NCI-H774 (cell line): Measurements from ENCODE around the gene ABHD10.

Experiments used
- DNase-seq: peaks from one replicate; lab custom pipeline; 2025; lab: John Stamatoyannopoulos, UW

ABHD10 gene

DNA sequence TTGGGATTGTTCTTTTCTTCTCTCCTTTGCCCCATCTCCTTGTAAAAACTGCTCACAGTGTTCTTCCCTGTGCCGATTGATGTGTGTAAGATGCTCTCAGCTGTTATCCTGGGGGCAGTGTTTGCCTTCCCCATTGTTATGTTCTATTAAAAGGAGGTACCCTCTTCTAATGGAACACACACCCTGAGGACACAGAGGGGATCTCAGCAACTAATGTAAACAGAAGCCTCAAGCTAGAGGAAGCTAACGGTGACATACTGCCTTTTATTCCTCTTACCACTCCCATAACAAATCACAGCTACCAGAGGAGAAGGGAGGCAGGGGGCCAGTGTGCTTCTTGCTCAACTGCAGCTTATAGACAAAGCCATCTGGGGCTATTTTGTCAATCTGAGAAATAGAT, 22.1 kb downstream of the ABHD10 start:
- DNase-seq, result no peak

DNA sequence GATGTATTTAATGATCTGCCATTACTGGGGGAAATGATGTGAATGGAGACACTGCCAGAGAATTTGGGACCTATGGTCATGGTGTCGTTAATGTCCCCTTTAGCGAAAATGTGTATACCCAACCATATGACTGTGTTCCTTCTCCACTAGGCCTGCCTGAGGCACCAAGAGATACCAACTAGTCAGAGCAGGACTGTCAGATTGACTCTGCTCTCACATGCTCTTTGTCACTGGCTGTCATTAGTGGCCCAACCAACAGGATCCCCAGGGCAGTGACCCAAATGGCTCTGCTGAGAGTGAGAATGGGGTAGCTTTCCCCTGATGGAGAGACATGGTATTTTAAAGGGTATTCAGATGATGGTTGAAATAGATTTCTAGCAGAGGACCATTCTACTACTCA, 22.7 kb downstream of the ABHD10 start:
- no peak for DNase-seq

DNA sequence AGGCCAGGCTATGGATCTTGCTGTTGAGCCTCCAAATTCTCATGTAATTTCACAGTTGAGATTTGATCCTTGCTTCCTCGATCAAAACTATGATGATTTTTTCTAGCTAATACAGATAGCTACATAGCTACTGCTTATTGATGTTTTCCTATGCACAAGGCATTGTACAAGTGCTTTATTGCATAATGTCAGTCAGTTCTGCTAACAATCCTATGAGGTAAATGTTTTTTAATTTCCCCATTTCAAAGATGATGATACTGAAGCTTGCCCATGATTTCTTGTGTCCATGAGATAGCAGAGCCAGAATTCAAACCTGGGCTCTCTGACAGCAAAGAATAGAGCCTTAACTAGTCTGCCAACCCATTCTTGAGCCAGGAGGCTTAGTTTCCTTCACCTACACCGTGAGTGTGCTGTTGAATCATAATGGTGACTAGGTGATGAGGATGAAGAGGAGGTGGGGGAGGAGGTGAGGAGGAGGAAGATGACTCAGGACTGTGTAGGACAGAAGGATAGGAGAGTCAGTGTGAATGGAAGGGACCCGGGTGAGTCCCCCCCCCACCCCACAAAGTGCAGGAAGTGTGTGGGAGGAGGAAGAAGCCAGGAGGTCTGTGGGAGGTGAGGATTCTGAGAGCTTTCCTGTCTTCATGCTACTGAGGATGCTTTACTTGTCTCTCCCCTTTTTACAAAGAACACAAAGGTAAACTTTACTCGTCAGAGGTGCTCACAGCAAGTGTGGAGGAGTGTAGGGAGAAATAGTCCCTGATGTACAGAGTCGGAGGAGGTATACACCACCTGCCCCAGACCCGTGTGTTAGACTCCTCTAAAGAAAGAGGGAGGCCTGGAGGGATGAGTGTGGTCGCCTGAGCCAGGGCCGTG, 23.5 kb downstream of the ABHD10 start:
- DNase-seq, result no peak

DNA sequence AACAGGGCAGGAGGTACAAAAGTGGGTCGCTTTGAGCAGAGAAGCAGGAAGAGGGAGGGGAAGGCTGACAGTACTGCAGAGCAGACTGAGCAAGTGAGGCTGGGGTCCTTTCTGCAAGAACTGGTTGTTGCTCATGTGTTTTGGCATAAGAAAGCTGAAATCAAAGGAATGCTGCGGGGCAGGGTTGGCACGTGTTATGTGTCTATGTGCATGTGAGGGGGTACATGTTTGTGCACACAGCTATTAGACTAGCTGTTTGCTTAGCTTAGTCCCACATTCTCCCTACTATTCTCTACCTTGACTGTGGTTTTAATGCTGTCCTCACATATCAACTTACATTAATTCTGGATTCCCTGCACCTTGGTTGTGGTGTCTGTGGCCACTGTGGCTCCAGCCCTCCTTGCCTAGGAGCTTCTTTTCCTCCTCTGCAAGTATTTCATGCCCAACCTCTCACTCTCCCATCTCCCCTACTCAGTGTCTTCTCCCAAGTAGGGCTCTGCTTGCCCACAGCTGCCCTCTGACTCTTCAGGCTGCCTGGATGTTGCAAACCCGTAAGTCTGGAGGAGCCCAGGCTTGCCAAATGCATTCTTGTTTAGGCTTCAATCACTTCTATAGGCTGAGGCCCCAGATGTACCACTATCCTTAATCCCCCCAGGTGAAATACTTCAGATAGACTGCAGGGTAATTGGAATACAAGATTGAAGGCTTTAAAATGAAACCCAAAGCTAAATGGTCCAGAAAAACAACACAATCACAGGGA, 24.7 kb downstream of the ABHD10 start:
- no peak for DNase-seq

DNA sequence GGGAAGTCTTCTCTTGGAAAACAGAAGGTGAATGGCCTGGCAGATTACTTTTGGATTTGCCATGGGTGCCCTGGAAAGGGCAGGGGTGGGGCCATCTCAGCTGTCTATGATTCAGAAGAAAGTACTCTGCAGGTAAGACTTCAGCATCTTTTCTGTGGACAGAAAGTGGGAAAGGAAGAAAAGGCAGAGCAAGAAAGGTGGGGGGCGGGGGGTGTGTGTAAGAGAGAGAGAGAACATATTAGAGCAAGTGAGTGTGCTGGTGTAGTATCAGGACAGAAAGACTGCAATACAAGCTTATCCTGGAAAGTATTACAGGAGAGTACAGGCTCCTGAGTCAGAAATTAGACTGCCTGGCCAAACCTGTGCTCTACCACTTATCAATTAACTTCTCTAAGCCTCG, 25.4 kb downstream of the ABHD10 start:
- DNase-seq, result no peak

DNA sequence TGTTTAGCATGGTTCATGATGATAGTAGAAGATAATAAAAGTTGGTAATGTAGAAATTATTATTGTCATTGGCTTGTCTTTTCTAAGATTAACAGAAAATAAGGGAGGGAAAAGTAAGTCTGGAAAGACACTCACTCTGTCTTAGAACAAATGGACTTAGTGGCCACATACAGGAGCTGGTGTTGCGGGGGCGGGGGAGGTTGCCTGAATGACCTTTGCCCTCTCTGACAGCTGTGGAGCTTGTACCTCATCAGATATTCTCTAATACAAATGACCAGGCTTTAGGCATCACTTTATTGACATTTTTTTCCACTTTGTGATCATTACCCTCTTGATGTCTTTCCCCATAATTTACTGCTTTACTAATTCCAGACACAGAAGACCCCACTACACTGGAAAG, 25.8 kb downstream of the ABHD10 start:
- DNase-seq, result no peak

DNA sequence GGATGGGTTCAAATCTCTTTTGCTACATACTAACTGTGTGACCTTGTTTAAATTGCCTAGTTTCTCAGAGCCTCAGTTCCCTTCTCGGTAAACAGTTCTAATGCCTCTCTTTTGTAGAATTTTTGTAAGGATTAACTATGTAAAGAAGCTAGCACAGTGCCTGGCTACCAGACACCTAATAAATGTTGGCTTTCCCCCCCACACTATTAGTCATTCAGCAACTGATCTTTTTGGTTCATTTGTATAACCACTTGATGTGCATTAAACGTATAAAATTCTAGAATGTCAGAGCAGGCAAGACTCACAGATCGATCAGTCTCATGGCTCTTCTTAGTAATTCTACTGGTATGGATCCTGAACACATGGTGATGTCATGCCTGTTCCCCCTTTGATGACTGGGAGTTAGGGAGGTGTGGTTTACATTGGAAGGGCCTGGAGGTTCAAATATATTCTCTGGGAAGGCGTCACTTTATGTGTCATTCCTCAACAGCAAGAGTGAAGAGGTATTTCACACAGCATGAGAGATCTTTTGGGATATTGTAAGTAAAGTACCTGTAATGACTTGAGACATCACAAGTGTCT, 26.4 kb downstream of the ABHD10 start:
- no peak for DNase-seq

DNA sequence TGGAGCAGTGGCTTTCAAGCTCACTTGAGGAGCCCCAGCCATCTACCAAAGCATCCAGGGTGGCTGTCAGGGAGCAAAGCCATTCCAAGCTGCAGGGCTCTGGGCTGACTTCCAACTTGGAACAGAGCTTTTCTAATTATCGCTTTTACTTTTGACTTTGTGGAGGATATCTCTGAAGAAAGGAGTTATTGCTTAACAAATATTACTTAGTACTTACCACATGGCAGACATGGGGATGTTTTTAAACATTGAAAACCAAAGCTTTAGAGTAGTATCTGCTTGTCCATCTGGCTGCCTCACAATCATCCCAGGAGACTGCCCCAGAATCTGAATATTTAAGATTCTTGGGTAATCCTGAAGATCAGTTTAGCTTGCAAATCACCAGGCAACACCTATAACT, 28.8 kb downstream of the ABHD10 start:
- no peak for DNase-seq

DNA sequence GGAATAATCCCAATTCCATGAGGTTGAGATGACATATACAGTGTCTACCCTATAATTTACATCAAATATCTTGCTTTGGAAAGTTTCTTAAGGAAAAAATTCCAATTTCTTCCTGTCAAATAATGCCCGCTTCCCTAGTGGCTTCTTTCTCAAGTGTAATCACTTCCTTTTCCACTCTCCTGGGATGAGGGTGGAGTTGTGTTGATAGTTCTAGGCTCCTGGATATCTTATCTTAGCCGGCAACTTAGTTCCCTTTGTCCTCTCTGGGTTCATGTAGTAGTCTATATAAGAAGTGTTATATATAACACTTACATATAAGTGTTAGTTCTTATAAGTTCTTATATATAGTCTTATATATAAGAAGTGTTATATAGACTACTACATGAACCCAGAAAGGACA, 30.8 kb downstream of the ABHD10 start:
- no peak for DNase-seq

DNA sequence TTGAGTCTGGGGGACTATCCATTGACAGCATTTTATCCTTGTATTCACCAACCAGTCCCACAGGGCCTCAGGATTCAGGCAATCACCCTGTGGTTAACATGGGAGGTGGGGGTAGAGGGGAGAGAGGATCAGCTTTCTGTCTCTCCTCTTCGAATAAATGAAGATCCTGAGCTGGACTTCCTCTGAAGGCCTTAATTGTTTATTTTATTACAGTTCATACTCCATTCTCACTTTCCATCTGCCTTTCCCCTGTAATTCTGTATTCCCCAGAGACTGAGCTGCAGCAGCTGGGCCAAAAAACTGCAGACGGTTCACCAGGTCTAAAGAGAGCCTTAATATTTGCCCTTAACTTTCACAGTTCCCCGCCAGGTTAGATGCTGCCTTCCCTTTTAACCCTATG, 31.8 kb downstream of the ABHD10 start:
- no peak for DNase-seq

DNA sequence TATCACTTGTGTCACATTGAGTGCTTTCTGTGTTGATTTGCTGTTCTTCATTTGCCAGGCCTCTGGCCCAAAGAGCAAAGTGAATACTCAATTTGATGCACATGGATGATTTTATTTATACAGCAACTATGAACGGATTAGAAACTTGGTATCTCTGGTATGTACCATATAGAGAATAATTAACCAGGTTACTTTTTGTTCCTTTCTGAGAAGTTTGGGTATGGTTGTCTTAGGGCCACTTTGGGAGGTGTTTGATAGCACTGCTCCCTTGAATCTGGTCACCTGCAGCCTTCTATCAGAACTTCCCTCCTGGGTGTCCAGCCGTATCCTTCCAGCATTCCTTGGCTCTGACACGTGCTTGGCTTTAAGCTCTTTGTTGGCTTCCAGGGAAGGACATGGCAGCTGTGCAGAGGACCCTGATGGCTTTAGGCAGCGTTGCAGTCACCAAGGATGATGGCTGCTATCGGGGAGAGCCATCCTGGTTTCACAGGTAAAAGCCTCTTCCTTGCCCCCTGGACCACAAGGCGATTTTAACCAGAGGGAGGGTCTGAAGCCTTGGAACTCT, 32.6 kb downstream of the ABHD10 start:
- DNase-seq, result no peak

DNA sequence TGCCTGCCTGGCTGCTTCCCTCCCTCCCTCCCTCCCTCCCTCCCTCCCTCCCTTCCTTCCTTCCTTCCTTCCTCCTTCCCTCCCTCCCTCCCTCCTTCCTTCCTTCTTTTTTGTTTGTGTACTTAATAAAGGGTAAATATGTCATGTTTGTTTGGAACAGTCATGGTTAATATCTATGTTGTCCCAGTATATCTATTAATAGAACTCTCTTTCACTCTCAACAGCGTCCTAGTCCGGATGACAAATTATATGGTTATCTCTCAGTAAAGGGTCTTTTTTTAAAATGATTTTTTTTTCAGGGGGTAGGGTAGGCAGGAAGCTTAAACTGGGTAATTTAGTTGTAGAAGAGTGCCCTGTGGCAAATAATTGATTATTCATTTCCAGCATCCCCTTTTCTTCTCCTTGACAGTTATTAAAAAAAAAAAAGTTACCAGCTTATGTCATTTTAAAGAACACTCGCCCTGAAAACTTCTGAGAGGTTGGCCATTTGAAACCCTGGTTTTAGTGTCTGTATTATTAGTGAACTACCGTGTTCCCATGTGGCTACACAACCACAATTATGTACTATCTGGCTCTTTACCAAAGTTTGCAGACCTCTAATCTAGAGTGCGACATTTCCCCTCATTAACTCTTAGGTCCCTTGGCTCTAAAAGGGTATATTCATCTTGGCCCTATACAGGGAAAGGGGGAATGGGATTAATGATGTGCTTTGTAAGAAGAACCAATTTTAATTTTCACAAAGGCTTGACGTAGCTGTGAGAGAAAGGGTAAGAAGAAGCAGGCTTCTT, 33.6 kb downstream of the ABHD10 start:
- no peak for DNase-seq

DNA sequence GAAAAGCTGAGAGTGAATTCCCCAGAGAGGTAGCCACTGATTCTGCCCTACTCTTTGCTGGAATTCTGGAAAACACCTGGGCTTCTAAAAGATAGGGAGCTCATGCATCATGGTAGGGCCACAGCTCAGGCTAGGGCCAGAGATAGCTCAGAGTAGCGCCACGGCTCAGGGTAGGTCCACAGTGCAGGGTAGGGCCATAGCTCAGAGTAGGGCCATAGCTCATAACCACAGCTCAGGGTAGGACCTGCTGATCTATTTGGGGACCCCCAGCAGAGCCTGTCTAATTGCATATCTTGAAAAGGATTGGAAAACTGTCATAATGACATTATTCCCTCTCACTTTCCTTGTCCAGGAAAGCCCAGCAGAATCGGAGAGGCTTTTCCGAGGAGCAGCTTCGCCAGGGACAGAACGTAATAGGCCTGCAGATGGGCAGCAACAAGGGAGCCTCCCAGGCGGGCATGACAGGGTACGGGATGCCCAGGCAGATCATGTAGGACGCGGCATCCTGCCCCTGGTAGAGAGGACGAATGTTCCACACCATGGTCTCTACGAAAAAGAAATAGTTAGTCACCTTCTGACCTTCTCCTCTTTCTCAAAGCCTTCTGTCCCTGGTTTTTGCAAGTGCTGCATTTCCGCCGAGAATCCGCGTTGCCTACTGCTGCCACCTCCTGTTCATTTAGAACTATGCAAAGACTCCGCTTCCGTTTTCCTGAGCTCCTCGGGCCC, 34.4 kb downstream of the ABHD10 start:
- no peak for DNase-seq

DNA sequence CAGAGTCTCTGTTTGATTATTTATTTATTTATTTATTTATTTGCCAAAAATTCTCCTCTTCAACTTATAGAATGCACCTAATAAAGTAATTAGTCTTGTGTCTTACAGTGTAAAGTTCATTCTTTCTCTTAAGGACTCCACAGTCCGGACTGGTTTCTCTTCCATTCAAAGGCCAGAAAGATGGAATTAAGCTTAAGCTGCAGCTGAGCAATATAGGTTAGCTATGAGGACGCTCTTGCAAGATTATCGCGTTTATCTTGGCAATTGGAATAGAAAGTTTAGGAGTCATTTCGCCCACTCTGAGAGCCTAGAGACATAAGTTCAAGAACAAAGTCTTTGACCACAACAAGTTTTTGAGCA, 34.9 kb downstream of the ABHD10 start:
- no peak for DNase-seq

DNA sequence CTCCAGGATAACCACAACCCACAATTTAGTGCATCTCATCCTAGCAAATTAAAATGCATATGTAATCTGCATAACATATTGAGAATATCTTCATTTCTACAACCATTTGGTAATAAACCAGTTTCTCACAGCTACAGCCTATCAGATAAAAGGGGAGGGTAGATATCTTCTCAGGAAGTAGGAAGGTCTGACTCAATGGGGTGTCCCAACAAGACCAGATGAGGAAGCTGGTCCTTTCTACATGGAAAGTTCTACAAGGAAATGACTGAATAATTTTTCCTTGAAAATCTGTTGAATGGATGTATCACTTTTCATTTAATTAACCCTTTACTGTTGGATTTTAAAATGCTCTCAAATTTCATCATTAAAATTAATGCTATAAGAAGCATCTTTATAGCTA, 38.3 kb downstream of the ABHD10 start:
- DNase-seq, result no peak

DNA sequence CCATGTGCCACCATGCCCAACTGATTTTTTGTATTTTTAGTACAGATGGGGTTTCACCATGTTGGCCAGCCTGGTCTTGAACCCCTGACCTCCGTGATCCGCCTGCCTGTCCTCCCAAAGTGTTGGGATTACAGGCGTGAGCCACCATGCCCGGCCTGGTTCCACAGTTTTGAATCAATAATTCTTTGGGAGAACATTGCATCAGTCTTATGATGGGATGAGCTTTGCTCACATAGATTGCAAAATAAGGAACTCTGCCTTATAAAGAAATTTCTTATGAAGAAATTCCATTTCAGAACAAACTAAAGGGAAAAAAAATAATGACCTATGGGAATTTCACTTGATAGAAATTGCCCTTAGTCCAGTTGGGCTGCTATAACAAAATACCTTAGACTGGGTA, 39.9 kb downstream of the ABHD10 start:
- no peak for DNase-seq

DNA sequence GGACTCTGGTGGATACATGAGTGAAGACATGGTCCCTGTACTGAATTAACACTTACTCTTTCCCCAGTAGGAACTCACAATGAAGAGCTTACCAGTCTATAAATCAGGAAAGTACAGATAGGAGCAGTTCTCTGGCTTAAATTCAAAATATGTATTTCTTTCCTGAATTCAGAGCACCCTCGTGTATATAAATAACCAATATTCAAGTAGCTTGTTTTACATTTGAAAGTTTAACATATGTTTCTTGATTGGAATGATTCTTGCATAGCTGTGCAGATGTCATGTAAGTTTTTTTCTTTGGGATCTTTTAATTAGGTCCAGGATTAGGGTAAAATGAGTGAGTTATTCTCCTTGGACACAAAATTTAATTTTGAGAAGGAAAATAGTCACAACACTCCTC, 40.9 kb downstream of the ABHD10 start:
- DNase-seq, result no peak

DNA sequence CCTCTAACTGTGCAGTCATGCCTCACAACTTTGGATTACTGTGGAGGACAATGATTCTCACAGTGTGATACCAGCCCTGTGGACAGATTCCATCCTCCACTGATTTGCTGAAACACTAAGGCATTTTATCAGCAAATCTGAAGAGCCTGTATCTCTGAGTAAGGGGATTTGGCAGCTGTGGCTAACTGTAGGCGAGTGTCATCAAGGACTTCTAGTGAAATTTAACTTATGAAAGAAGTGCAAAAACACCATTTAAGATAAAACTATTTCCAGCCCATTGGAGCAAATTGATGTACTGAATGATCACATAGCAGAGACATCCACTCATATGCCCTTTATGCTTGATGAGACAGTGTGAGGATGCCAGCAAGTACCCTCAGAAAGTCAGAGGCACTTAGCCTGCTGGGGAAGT, 41.9 kb downstream of the ABHD10 start:
- no peak for DNase-seq

DNA sequence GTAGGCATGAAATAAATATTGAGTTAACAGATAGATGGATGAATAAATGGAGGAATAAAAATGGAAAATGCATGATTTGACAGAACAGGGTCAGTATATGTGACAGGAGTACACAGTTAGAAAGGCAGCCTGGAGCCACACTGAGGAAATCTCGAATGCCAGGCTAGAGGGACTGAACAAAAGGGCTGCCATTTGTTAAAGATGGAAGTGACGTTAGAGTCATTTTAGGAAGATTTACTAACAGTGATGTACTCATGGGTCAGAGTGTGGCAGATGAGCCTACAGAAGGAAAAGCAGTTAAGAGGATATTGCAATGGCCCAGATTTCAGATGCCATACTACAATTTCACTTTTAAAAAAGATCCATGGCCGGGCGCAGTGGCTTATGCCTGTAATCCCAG, 48.3 kb downstream of the ABHD10 start:
- no peak for DNase-seq

DNA sequence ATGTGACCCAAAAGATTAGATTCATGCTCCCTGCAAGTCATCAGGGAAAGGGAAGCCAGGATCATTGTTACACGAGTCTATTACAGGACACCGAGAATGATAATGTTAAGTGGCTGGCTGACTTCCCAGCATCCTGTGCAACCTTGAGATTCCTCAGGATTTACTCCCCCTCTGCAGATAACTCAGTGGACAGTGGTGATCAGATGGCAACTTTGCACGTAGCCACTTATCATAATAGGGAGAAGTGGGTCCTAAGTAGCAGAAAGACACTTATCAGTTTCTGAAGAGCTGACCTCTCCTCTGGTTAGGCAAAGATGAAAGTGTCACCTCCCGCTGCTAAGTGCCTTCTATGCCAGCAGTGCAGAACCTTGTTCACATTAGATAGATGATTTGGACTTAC, 49.0 kb downstream of the ABHD10 start:
- no peak for DNase-seq

DNA sequence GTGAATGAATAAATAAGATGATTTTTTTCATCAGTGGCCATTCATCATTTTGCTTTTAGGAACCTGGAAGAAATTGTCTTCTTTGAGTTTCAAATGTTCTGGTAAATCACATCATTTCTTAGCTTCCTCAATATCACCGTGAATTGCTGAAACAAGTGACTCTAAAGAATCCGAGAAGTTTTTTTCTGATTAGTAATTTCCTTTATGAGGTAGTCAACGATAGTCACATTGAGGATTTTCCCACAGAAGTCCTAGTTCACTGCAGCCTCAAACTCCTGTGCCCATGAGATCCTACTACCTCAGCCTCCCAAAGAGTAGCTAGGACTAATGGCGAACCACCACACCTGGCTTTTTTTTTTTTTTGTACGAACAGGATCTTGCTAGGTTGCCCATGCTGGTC, 52.1 kb downstream of the ABHD10 start:
- DNase-seq, result no peak
